A673 (cell line): Measurements from ENCODE around the gene ZMIZ2. TPM values are rescaled to one million over a fixed set of nuclear protein-coding genes. Genes with fewer than 3 reads are reported as not detected.
A peak's percentile ranks its signal among the peaks of the same experiment; 100 is the strongest.

ENCODE experiments used
- BruUV-seq: library from RNA; stranded (reverse); fragments of 400-500 nt; replicated peaks from 2 replicates; lab custom pipeline; 2021; lab: Mats Ljungman, UMichigan
- CTCF ChIA-PET: fragments of 300-600 bp; sonication (Branson Sonifier 250); formaldehyde crosslinking; loops from one replicate; lab custom pipeline; 2022; ENCODE audit warnings: antibody characterized with exemption; lab: Charles Lee
- POLR2A ChIA-PET: fragments of 300-600 bp; sonication (Branson Sonifier 250); formaldehyde crosslinking; loops from one replicate; lab custom pipeline; 2022; ENCODE audit warnings: antibody characterized with exemption; ENCODE audit not compliant: low non-redundant PET; lab: Charles Lee
- DNase-seq: peaks from one replicate; pipeline ENCODE4 v3.0.0-alpha.2; 2015; ENCODE audit warnings: low spot score
- H3K27ac ChIP-seq: fragments of 200-600 bp; sonication (generic); 2 replicates; pipeline ENCODE4 v1.5.1; 2016; ENCODE audit warnings: mixed run types, low read depth, mild to moderate bottlenecking, mixed read lengths, antibody characterized with exemption, low read length; ENCODE audit not compliant: poor library complexity, severe bottlenecking
- H3K27me3 ChIP-seq: fragments of 200-600 bp; sonication (generic); replicated peaks from 2 replicates; pipeline ENCODE4 v1.6.1; 2017; ENCODE audit warnings: mixed run types, low read depth, mild to moderate bottlenecking, mixed read lengths, antibody characterized with exemption, low read length; ENCODE audit not compliant: insufficient read depth, poor library complexity
- H3K36me3 ChIP-seq: fragments of 200-600 bp; sonication (generic); 2 replicates; pipeline ENCODE4 v1.6.1; 2016; ENCODE audit warnings: mixed run types, mild to moderate bottlenecking, mixed read lengths, antibody characterized with exemption, low read length; ENCODE audit not compliant: insufficient read depth, poor library complexity, severe bottlenecking
- H3K4me1 ChIP-seq: fragments of 200-600 bp; sonication (generic); 2 replicates; pipeline ENCODE4 v1.6.1; 2017; ENCODE audit warnings: mixed run types, mild to moderate bottlenecking, mixed read lengths, antibody characterized with exemption, low read length; ENCODE audit not compliant: insufficient read depth, poor library complexity, severe bottlenecking
- H3K4me3 ChIP-seq: fragments of 200-600 bp; sonication (generic); 2 replicates; pipeline ENCODE4 v1.5.1; 2016; ENCODE audit warnings: low read depth, mixed run types, mild to moderate bottlenecking, mixed read lengths, low read length; ENCODE audit not compliant: poor library complexity, severe bottlenecking
- H3K9me3 ChIP-seq: fragments of 200-600 bp; sonication (generic); 2 replicates; pipeline ENCODE4 v1.6.1; 2016; ENCODE audit warnings: mixed run types, low read depth, mild to moderate bottlenecking, mixed read lengths, antibody characterized with exemption, low read length; ENCODE audit not compliant: poor library complexity, severe bottlenecking
- EZH2 ChIP-seq: fragments of 200-600 bp; sonication (generic); IDR thresholded peaks from 2 replicates; pipeline ENCODE4 v1.6.1; 2017; ENCODE audit warnings: borderline replicate concordance, low read depth, mild to moderate bottlenecking, mixed read lengths, antibody characterized with exemption, low read length; ENCODE audit not compliant: poor library complexity, severe bottlenecking
- intact Hi-C: fragments of 100-400 bp; cut with micrococcal nuclease; formaldehyde crosslinking; loops from one replicate; pipeline ENCODE4 v1.10.0; 2022; ENCODE audit not compliant: unreplicated experiment
- total RNA-seq: library from RNA; stranded (reverse); gene quantifications from 2 replicates; pipeline ENCODE4 v1.2.3, GENCODE V29; 2021
- TF ChIP-seq, protein P1 (sequence below): fragments of 300-800, 200-600 bp; sonication (generic); conservative IDR thresholded peaks from 2 replicates; pipeline ENCODE4 v1.5.1; 2017; ENCODE audit warnings: low read depth, mild to moderate bottlenecking, antibody characterized with exemption, low read length, moderate library complexity, mixed read lengths

ZMIZ2 gene
- total RNA-seq, 1 experiment from 2014 or later, result 114 TPM

DNA sequence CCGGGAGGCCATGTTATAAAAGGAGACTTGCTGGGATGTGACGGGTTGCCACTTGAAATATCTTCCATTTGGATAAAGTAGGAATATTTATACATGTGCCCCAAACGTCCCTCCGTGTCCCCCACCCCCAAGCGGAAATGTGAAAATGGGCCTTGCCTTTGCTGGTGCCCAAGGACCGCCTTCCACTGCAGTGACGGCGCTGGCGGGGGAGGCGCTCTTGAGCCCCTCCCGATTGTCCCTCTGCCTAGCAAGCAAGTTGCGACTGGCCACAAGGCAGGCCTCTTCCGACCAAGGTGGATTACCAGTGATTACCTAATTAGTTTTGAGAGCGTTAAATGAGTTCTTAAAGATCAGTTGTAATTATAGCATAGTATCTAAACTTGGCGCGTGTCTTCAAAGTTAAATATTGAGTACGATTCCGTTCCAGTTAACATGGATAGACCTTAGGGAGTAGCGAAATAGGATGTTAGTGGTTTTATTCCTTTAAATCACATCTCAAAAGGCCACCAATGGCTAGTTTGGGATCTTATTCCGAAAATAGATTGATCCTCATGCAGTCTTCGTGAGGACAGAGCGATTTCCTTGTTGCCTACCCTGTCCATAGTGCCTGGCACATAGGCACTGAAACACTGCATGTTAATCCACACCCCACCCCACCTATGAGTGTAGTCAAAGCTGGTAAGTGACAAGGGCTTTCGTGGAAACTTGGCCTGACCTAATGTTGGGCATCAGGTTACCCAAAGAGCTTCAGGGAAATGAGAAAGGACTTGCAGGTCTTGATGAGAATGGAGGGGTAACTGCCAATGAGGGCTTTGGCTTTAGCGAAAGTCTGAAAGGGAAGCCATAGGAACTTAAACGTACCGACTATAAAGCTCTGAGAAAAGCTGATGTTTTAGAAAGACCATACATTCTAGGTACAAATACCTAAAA lies 48.9 kb downstream of the ZMIZ2 start:
- Histone ChIP-seq H3K9me3 (no peaks in the 10 kb centered on the region), H3K36me3 (peaks cover 52% of the 10 kb centered on the region), H3K4me3 (peak overlapping the region; percentile 64), H3K4me1 (peaks cover 18% of the 10 kb centered on the region), H3K27me3 (no peaks in the 10 kb centered on the region), H3K27ac (peak overlapping the region; percentile 99)
- TF ChIP-seq EZH2, result no peak
- TF ChIP-seq, protein P1, sequence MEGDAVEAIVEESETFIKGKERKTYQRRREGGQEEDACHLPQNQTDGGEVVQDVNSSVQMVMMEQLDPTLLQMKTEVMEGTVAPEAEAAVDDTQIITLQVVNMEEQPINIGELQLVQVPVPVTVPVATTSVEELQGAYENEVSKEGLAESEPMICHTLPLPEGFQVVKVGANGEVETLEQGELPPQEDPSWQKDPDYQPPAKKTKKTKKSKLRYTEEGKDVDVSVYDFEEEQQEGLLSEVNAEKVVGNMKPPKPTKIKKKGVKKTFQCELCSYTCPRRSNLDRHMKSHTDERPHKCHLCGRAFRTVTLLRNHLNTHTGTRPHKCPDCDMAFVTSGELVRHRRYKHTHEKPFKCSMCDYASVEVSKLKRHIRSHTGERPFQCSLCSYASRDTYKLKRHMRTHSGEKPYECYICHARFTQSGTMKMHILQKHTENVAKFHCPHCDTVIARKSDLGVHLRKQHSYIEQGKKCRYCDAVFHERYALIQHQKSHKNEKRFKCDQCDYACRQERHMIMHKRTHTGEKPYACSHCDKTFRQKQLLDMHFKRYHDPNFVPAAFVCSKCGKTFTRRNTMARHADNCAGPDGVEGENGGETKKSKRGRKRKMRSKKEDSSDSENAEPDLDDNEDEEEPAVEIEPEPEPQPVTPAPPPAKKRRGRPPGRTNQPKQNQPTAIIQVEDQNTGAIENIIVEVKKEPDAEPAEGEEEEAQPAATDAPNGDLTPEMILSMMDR, result peak; percentile 62
- DNase-seq, result peak; percentile 92
- BruUV-seq, result TSS peak; percentile 43
- intact Hi-C loops, result loop anchor here (1.0 to 5.0 kb wide), 3 partner anchors 50 to 215 kb away; partner anchors contain the start of genes OGDH and TMED4
- ChIA-PET POLR2A (interaction anchor here (0.6 to 0.7 kb wide), 4 partner anchors 12 to 232 kb away, joined by 3 to 6 read pairs (median 4); no protein-coding TSS in a partner anchor), CTCF (no interaction called here)

DNA sequence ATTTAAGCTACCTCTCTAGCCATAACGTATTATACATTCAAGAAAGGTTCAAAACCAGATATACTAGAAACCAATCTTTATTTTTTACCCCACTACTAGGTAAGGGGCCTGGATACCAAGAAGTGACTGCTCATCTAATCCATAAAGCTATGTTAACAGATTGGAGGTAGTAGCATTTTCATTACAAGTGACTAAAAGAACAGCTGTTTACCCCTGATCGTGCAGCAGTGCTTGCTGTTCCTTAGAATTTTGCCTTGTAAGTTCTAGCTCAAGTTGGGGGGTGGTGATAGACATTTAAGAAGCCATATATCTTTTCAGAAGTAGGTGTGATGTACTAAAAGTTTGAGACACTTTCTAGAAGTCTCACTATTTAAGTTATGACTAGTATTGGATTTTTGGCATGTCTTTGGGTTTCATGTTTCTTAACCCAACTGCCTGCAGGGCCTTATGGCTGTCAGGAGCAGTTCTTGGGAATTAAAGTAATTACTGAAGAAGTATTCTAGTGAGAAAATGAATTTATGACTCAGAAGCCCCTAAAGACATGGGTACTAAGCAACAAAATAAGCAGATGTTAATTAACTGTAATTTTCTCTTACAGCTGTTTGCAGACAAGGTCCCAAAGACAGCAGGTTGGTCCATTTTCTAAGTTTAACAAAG lies 50.1 kb downstream of the ZMIZ2 start:
- Histone ChIP-seq H3K4me3 (peak overlapping the region; percentile 64), H3K9me3 (no peaks in the 10 kb centered on the region), H3K27ac (peak overlapping the region; percentile 41), H3K36me3 (peaks cover 64% of the 10 kb centered on the region), H3K4me1 (peaks cover 18% of the 10 kb centered on the region), H3K27me3 (no peaks in the 10 kb centered on the region)
- intact Hi-C loops, result loop anchor here (5.0 kb wide), 2 partner anchors 191 to 216 kb away; partner anchors contain the start of genes OGDH and TMED4
- no TSS peak for BruUV-seq
- ChIA-PET CTCF (no interaction called here), POLR2A (no interaction called here)
- DNase-seq, result no peak
- no peak for TF ChIP-seq EZH2
- TF ChIP-seq, protein P1, result no peak

DNA sequence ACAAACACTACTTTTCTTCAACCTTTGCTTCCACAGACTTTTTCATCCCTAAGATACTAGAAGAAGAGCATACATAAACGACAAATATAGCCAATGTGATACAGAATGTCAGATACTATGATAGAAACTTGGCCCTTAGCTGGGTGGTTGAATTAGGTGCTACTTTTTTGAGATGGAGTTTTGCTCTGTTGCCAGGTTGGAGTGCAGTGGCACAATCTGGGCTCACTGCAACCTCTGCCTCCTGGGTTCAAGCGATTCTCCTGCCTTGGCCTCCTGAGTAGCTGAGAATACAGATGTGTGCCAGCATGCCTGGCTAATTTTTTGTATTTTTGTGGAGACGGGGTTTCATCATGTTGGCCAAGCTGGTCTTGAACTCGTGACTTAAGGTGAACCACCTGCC lies 51.3 kb downstream of the ZMIZ2 start:
- ChIA-PET CTCF (no interaction called here), POLR2A (no interaction called here)
- Histone ChIP-seq H3K36me3 (peaks cover 68% of the 10 kb centered on the region), H3K27ac (no peak overlapping the region), H3K9me3 (no peaks in the 10 kb centered on the region), H3K27me3 (no peaks in the 10 kb centered on the region), H3K4me3 (no peak overlapping the region), H3K4me1 (peaks cover 18% of the 10 kb centered on the region)
- intact Hi-C loops, result loop anchor here (5.0 kb wide), 2 partner anchors 193 to 218 kb away; partner anchors contain the start of genes OGDH and TMED4
- no peak for DNase-seq
- no TSS peak for BruUV-seq
- TF ChIP-seq, protein P1, result no peak
- no peak for TF ChIP-seq EZH2
